Activated CD4-positive, alpha-beta T cell treated with anti-CD3 and anti-CD28 coated beads, Interleukin-2, amount 50 U/mL, for 24 hours (primary cell): Measurements from ENCODE around the gene DNAH7.
"Not testable (repeated sequence)": the region's sequence is repeated elsewhere in the genome, so short reads cannot be mapped to it uniquely, and the experiment has no call there.

Source experiments
- DNase-seq, 2 donors: peaks; one replicate each; pipeline ENCODE4 v3.0.0-alpha.2; 2020; ENCODE audit warnings: low read depth in 1 of 2, low spot score in 1 of 2

DNAH7 gene

GRCh38 chr2:195733831-195734230 lies 334.8 kb downstream of the DNAH7 start:
- DNase-seq = no peak

- DNase-seq = no peak
Observed at GRCh38 chr2:195732574-195732973, 336.1 kb downstream of the DNAH7 start.

- DNase-seq = no peak
Observed at GRCh38 chr2:195730912-195731311, 337.7 kb downstream of the DNAH7 start.

GRCh38 chr2:195727106-195727505 lies 341.5 kb downstream of the DNAH7 start:
- DNase-seq = no peak

GRCh38 chr2:195722075-195722474 lies 346.6 kb downstream of the DNAH7 start:
- DNase-seq = no peak

GRCh38 chr2:195721042-195721441 lies 347.6 kb downstream of the DNAH7 start:
- no peak for DNase-seq

GRCh38 chr2:195716466-195716865 lies 352.2 kb downstream of the DNAH7 start:
- no peak for DNase-seq

- DNase-seq = no peak
Observed at GRCh38 chr2:195711478-195711877, 357.2 kb downstream of the DNAH7 start.

GRCh38 chr2:195709901-195710806 lies 358.5 kb downstream of the DNAH7 start:
- DNase-seq = no peak

- no peak for DNase-seq
Observed at GRCh38 chr2:195706161-195706900, 362.3 kb downstream of the DNAH7 start.

GRCh38 chr2:195700480-195700879 lies 368.2 kb downstream of the DNAH7 start:
- no peak for DNase-seq

GRCh38 chr2:195697681-195698220 lies 370.9 kb downstream of the DNAH7 start:
- DNase-seq = no peak

- no peak for DNase-seq
Observed at GRCh38 chr2:195696012-195696411, 372.6 kb downstream of the DNAH7 start.

GRCh38 chr2:195695002-195695631 lies 373.5 kb downstream of the DNAH7 start:
- no peak for DNase-seq

- no peak for DNase-seq
Observed at GRCh38 chr2:195694553-195694952, 374.1 kb downstream of the DNAH7 start.

- not testable (repeated sequence) for DNase-seq
Observed at GRCh38 chr2:195692531-195692930, 376.1 kb downstream of the DNAH7 start.
